Muscle of arm (tissue), 12 donors: Measurements from ENCODE around the gene MEOX1. TPM values are rescaled to one million over a fixed set of nuclear protein-coding genes. Genes with fewer than 3 reads are reported as not detected.
A peak's percentile ranks its signal among the peaks of the same experiment; 100 is the strongest.

Source experiments
- DNase-seq: peaks from one replicate; pipeline ENCODE4 v3.0.0-alpha.2; 2013
- polyA plus RNA-seq, 12 donors: library from polyadenylated mRNA; unstranded; fragments of 120-200 nt; gene quantifications; one replicate each; pipeline ENCODE4 v1.2.1, GENCODE V29; 2013; ENCODE audit not compliant: insufficient read length in 12 of 12

The MEOX1 gene
- polyA plus RNA-seq, 12 donors, result 10.8 to 30.5 (median 13.9) TPM; not detected in 1

DNA sequence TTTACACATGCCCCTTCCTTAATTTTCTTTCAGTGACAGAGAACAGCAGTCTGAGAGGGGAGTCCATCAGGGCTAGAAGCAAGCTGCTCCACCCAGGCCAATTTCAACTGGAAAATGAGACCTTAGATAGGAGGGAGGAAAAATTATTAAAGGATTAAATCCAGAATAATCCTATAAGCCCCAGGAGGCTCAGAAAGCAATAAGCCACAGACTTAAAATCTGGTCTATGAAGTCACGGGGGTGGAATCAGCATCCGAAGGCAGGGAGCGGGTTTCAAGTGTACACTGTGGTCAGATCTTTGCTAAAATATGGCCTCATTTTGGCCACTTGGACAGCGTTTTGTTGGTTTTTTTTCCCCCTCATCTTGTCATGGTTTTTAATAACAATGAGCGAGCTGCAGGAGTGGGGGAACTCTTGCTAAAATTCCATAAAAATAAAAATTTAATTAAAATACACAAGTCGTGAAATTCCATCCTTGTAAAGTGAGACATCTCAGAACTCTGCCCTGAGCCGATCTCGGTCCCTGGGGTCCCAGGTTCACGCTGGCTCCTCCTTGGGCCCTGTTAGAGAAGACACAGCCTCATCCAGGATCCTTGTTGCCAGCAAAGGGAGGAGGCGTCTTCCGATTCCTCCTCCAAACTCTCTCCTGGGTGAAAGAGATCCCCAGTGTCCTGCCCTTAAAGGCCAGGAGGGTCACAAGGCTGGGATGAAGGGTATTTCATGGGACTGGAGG, 63.9 kb downstream of the MEOX1 start:
- no peak for DNase-seq

DNA sequence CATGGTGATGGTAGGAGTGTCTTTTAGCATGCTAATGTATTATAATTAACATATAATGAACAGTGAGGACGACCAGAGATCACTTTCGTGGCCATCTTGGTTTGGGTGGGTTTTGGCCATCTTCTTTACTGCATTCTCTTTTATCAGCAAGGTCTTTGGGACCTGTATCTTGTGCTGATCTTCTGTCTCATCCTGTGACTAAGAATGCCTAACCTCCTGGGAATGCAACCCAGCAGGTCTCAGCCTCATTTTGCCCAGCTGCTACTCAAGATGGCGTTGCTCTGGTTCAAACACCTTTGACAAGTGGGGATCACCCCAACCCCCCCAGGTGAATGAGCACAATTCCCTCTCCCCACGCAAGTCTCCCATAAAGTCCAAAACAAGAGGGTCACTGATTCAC, 66.3 kb downstream of the MEOX1 start:
- no peak for DNase-seq

DNA sequence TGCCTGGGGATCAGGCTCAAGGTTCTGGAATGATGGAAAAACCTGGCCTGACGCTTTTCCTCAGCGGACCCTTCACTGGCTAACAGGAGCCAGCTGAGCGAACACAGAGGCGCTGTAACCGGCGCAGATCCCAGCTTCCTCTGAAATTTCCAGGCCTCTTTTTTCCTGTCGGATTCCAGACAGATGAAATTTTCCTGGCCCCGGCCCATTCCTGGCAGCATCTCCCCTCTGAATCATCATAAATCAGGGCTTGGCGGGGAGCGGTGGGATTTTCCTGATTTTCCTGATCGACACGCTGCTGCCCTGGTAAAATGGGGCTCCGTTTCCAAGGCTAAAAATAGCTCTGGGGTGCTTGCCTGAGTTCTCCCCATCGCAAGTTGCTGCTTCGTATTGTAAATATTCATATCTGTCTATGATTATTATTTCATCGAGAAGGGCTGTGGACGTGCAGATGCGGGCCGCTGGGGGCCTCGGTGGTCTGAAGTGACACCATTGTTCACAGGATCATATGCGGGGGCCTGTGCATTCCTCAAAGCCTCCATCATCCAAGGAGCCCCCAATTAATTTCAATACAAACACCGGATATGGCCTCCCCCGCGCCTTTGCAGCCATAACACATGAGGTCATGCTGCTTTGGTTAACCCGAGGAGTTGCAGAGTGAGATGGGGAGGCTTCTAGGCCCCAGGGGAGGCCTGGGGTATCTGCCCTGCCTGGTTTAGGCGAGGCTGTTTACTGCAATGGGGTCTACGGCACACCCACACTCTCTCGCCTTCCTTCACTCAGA, 69.8 kb downstream of the MEOX1 start:
- peak; percentile 95 for DNase-seq

DNA sequence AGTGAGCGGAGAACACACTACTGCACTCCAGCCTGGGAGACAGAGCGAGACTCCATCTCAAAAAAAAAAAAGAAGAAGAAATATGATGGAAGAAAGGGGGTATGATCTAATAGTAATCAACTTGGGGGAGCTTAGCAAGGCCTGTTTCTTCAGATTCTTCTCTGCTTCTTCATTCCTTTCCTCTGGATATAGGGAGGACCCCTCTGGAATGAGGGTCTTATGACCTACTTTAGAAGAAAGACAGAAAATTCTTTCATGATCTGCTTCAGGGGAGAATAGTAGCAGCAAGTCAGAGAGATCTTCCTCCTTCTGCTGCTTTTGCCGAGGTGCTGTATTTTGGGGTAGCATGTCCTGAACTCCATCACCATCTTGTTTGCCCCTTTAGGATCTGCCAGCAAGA, 70.7 kb downstream of the MEOX1 start:
- no peak for DNase-seq

Other genes with a start within 250 kb of the MEOX1 start
- gene DHX8, start 177.9 kb downstream of the MEOX1 start, polyA plus RNA-seq, result 10 to 100 TPM in 10 of 12 donors, 1 to 10 TPM in 1, not detected in 1; 8.9 to 30.0 (median 26.3) TPM
- gene ETV4, start 115.6 kb downstream of the MEOX1 start, polyA plus RNA-seq, result 1 to 10 TPM in 11 of 12 donors, not detected in 1; 2.9 to 8.7 (median 4.9) TPM
- 1 to 10 TPM in 2 of 12 donors, under 1 TPM in 2, not detected in 8; 0.25 to 4.3 (median 1.2) TPM for gene SOST, start 96.9 kb upstream of the MEOX1 start, polyA plus RNA-seq
- gene DUSP3, start 117.1 kb upstream of the MEOX1 start, polyA plus RNA-seq, result 100 to 1,000 TPM in 1 of 12 donors, 10 to 100 TPM in 11; 42.4 to 168 (median 71.3) TPM
- gene CFAP97D1, start 118.5 kb upstream of the MEOX1 start, polyA plus RNA-seq, result under 1 TPM in 4 of 12 donors, not detected in 8; 0.03 to 0.22 (median 0.13) TPM
- 10 to 100 TPM in 2 of 12 donors, 1 to 10 TPM in 9, not detected in 1; 3.1 to 42.0 (median 4.3) TPM for gene MPP3, start 171.2 kb upstream of the MEOX1 start, polyA plus RNA-seq
- 1 to 10 TPM in 10 of 12 donors, not detected in 2; 1.6 to 3.2 (median 2.2) TPM for gene CD300LG, start 185.3 kb upstream of the MEOX1 start, polyA plus RNA-seq
- gene MPP2, start 245.6 kb upstream of the MEOX1 start, polyA plus RNA-seq, result 1 to 10 TPM in 11 of 12 donors, not detected in 1; 1.8 to 5.1 (median 3.3) TPM